Measurements from ENCODE around the gene ABCC6. TPM values are rescaled to one million over a fixed set of nuclear protein-coding genes. Genes with fewer than 3 reads are reported as not detected.

ABCC6 gene
- total and polyA plus RNA-seq, 8 donors = 12.4 to 44.0 (median 16.2) TPM

DNA sequence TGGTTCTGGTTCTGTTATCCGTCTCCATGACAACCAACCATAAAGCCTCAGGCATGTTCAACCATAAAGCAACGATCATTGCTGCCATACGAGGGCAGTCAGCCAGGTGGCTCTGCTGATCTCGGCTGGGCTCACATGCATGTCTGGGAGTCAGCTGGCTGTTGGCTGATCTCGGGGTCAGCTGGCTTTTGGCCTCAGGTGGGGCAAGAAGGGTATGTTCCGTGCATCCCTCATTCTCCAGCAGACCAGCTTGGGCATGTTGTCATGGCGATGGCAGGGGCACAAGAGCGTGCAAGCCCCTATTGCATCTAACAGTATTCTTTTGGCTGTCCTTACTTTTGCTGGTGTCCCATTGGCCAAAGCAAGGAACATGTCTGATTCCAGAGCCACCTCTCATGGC, 86.2 kb downstream of the ABCC6 start:
- Histone ChIP-seq H3K4me3 (no peak overlapping the region), H3K36me3 (peaks cover 0 to 100% of the 10 kb centered on the region in 2 donors), H3K4me1 (no peaks in the 10 kb centered on the region), H3K27me3 (no peaks in the 10 kb centered on the region), H3K9me3 (no peaks in the 10 kb centered on the region), H3K27ac (no peak overlapping the region)
- no peak for DNase-seq
- intact Hi-C loops (cut with DNase I) = no loop called here
- TF ChIP-seq, protein P1, sequence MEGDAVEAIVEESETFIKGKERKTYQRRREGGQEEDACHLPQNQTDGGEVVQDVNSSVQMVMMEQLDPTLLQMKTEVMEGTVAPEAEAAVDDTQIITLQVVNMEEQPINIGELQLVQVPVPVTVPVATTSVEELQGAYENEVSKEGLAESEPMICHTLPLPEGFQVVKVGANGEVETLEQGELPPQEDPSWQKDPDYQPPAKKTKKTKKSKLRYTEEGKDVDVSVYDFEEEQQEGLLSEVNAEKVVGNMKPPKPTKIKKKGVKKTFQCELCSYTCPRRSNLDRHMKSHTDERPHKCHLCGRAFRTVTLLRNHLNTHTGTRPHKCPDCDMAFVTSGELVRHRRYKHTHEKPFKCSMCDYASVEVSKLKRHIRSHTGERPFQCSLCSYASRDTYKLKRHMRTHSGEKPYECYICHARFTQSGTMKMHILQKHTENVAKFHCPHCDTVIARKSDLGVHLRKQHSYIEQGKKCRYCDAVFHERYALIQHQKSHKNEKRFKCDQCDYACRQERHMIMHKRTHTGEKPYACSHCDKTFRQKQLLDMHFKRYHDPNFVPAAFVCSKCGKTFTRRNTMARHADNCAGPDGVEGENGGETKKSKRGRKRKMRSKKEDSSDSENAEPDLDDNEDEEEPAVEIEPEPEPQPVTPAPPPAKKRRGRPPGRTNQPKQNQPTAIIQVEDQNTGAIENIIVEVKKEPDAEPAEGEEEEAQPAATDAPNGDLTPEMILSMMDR (IDR thresholded peaks at IDR 0.05) = no peak
- no peak for ATAC-seq

DNA sequence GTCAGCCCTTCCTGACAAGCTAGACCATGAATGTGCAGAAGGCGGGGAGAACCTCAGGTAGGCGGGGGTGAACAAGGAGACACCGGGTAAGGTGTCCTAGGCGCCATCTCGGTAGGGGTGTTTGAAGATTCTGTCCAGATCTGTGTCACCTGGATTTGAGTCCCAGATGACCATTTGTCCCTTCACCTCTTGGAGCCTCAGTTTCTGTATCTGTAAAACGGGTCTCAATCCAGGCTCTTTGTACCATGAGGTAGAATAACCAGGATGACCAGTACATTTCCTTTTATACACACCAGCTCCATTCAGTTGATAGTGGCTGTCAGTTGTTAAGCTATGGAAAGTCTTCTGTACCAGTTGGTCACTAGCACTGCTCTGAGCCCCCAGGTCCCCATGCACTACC, 86.7 kb downstream of the ABCC6 start:
- no peaks in the 10 kb centered on the region for H3K9me3 ChIP-seq
- H3K27me3 ChIP-seq = no peaks in the 10 kb centered on the region
- intact Hi-C loops (cut with DNase I) = no loop called here
- TF ChIP-seq, protein P1 (IDR thresholded peaks at IDR 0.05) = no peak
- ATAC-seq (no peak), DNase-seq (no peak)
- H3K36me3 ChIP-seq = peaks cover 0 to 100% of the 10 kb centered on the region in 2 donors
- no peaks in the 10 kb centered on the region for H3K4me1 ChIP-seq
- no peak overlapping the region for H3K27ac ChIP-seq
- H3K4me3 ChIP-seq = no peak overlapping the region

DNA sequence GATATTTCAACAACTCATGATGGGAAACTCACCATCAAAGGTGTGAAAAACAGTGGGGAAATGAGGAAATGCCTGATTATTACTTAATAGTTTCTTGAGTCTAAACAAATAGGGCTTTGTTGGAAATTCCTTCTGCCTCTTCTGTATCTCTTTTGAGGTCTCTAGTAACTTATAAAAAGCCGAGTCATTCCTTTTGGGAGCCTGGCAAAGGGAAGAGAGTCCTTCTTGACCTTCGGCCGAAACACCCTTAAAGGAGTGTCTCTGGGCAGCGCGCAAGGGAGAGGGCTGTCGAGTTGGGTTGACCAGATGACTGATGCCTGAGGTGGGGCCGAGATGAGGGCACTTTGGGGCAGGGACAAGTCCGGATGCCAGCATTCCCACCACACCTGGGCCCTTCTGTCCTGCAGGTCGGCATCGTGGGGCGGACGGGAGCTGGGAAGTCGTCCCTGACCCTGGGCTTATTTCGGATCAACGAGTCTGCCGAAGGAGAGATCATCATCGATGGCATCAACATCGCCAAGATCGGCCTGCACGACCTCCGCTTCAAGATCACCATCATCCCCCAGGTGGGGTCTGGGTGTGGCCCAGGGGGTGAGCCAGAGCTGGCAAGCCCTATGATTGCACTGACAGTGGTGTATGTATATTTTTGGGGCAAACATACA, 89.2 kb downstream of the ABCC6 start:
- H3K9me3 ChIP-seq = no peaks in the 10 kb centered on the region
- DNase-seq = no peak
- no peak overlapping the region for H3K4me3 ChIP-seq
- no peak overlapping the region for H3K27ac ChIP-seq
- intact Hi-C loops (cut with DNase I) = no loop called here
- no peak for ATAC-seq
- H3K27me3 ChIP-seq = no peaks in the 10 kb centered on the region
- no peaks in the 10 kb centered on the region for H3K4me1 ChIP-seq
- TF ChIP-seq, protein P1 (IDR thresholded peaks at IDR 0.05) = no peak
- peaks cover 0 to 99% of the 10 kb centered on the region in 2 donors for H3K36me3 ChIP-seq

DNA sequence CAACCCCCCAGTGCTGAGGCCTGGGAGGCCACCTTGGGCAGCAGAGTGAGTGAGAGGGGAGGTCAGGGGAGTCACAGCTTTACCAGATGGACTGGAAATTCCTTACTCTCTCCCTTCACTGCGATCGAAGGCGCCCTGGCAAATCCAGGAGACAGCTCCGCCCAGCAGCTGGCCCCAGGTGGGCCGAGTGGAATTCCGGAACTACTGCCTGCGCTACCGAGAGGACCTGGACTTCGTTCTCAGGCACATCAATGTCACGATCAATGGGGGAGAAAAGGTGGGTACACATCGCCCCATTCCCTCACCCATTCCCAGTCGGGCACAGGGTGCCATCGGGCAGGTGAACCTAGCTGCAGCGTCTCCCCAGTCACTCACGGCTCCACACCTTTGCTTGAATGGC, 91.6 kb downstream of the ABCC6 start:
- Histone ChIP-seq H3K27ac (no peak overlapping the region), H3K36me3 (peaks cover 0 to 91% of the 10 kb centered on the region in 2 donors), H3K4me1 (no peaks in the 10 kb centered on the region), H3K9me3 (no peaks in the 10 kb centered on the region), H3K27me3 (no peaks in the 10 kb centered on the region), H3K4me3 (no peak overlapping the region)
- TF ChIP-seq, protein P1 (IDR thresholded peaks at IDR 0.05) = no peak
- no peak for ATAC-seq
- intact Hi-C loops (cut with DNase I) = no loop called here
- DNase-seq = no peak

DNA sequence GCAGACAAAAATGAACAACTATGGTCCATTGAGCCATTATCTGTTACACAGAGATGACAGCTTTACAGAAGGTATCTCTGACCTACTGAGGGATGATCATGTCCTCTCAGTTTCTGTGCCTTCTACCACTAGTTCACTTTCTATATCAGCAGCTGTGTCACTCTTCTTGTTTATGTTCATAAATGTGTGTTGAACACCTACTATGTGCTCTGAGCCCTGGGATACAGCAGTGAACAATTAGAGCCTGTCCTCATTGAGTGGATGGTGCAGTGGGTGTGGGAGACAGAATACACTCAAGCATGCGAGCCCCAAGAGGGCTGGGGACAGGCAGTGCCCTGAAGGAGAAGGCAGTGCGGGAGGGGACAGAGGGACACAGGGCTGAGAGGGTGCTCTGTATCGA, 92.1 kb downstream of the ABCC6 start:
- Histone ChIP-seq H3K27ac (no peak overlapping the region), H3K36me3 (peaks cover 0 to 91% of the 10 kb centered on the region in 2 donors), H3K27me3 (no peaks in the 10 kb centered on the region), H3K4me3 (no peak overlapping the region), H3K4me1 (no peaks in the 10 kb centered on the region), H3K9me3 (no peaks in the 10 kb centered on the region)
- intact Hi-C loops (cut with DNase I) = no loop called here
- TF ChIP-seq, protein P1 (IDR thresholded peaks at IDR 0.05) = no peak
- DNase-seq (no peak), ATAC-seq (no peak)

All from left lung (tissue), 10 donors.